WTC11 (cell line): ENCODE data around the gene PPFIBP1. TPM values are rescaled to one million over a fixed set of nuclear protein-coding genes. Genes with fewer than 3 reads are reported as not detected.

Experiments used
- ATAC-seq: fragments of 200-7000 bp; cut with Tn5 transposase; 2 replicates; pipeline ENCODE4 v1.10.0; 2021; ENCODE audit warnings: mild to moderate bottlenecking, moderate library complexity
- CTCF ChIA-PET: fragments of 300-600 bp; sonication (Branson Sonifier 250); formaldehyde crosslinking; loops from one replicate; lab custom pipeline; 2021; ENCODE audit warnings: antibody characterized with exemption; lab: Charles Lee
- POLR2A ChIA-PET: fragments of 350-600 bp; sonication (Branson Sonifier 250); formaldehyde crosslinking; loops from one replicate; lab custom pipeline; 2021; ENCODE audit warnings: antibody characterized with exemption; lab: Charles Lee
- DNase-seq: peaks from one replicate; pipeline ENCODE4 v3.0.0; 2021; ENCODE audit warnings: low spot score
- H3K27ac Mint-ChIP-seq: 2 replicates; pipeline ENCODE4 v1.8.0; 2021; ENCODE audit warnings: mixed read lengths
- H3K27me3 Mint-ChIP-seq: 2 replicates; pipeline ENCODE4 v1.8.0; 2021; ENCODE audit warnings: low read depth, mild to moderate bottlenecking, moderate library complexity, mixed read lengths
- H3K36me3 Mint-ChIP-seq: 2 replicates; pipeline ENCODE4 v1.8.0; 2021; ENCODE audit warnings: mixed read lengths
- H3K4me1 Mint-ChIP-seq: 2 replicates; pipeline ENCODE4 v1.8.0; 2022; ENCODE audit warnings: mixed read lengths
- H3K4me3 Mint-ChIP-seq: 2 replicates; pipeline ENCODE4 v1.8.0; 2021; ENCODE audit warnings: mild to moderate bottlenecking, moderate library complexity, mixed read lengths
- H3K9me3 Mint-ChIP-seq: 2 replicates; pipeline ENCODE4 v1.8.0; 2021; ENCODE audit warnings: mixed read lengths
- AFF4 ChIP-seq: sonication (generic); formaldehyde crosslinking; IDR thresholded peaks from 2 replicates; pipeline ENCODE4 v1.8.1; 2023; ENCODE audit warnings: mild to moderate bottlenecking, missing genetic modification reagents, borderline replicate concordance
- ARID4B ChIP-seq: sonication (generic); formaldehyde crosslinking; IDR thresholded peaks from 2 replicates; pipeline ENCODE4 v1.8.0; 2023; ENCODE audit warnings: missing genetic modification reagents, mild to moderate bottlenecking, borderline replicate concordance
- CDX4 ChIP-seq: fragments of 250-450 bp; sonication (Bioruptor Pico); IDR thresholded peaks from 2 replicates; pipeline ENCODE4 v1.9.0; 2021; ENCODE audit warnings: moderate library complexity, mild to moderate bottlenecking, inconsistent platforms, borderline replicate concordance
- CREB1 ChIP-seq: sonication (generic); formaldehyde crosslinking; IDR thresholded peaks from 2 replicates; pipeline ENCODE4 v1.8.0; 2023; ENCODE audit warnings: mild to moderate bottlenecking, missing genetic modification reagents
- ELF4 ChIP-seq: sonication (generic); formaldehyde crosslinking; IDR thresholded peaks from 2 replicates; pipeline ENCODE4 v1.8.1; 2022; ENCODE audit warnings: low read depth, mild to moderate bottlenecking, moderate library complexity, missing genetic modification reagents
- FOXK1 ChIP-seq: sonication (generic); formaldehyde crosslinking; IDR thresholded peaks from 2 replicates; pipeline ENCODE4 v1.8.0; 2022; ENCODE audit warnings: mild to moderate bottlenecking, moderate library complexity, missing genetic modification reagents
- HMGA2 ChIP-seq: fragments of 250-450 bp; sonication (Bioruptor Pico); IDR thresholded peaks from 2 replicates; pipeline ENCODE4 v1.4.0; 2021; ENCODE audit warnings: mild to moderate bottlenecking, moderate library complexity
- JAZF1 ChIP-seq: fragments of 250-450 bp; sonication (Bioruptor Pico); IDR thresholded peaks from 2 replicates; pipeline ENCODE4 v1.9.0; 2021; ENCODE audit warnings: moderate library complexity, mild to moderate bottlenecking, inconsistent platforms
- MXD4 ChIP-seq: fragments of 250-450 bp; sonication (Bioruptor Pico); IDR thresholded peaks from 2 replicates; pipeline ENCODE4 v1.8.0; 2021; ENCODE audit warnings: mild to moderate bottlenecking, moderate library complexity, borderline replicate concordance
- NR1H2 ChIP-seq: sonication (generic); formaldehyde crosslinking; IDR thresholded peaks from 2 replicates; pipeline ENCODE4 v1.9.0; 2021; ENCODE audit warnings: mild to moderate bottlenecking, moderate library complexity, missing genetic modification reagents
- NR2C2 ChIP-seq: sonication (generic); formaldehyde crosslinking; IDR thresholded peaks from 2 replicates; pipeline ENCODE4 v1.8.0; 2022; ENCODE audit warnings: mild to moderate bottlenecking, missing genetic modification reagents
- NR3C1 ChIP-seq: sonication (generic); formaldehyde crosslinking; conservative IDR thresholded peaks from 2 replicates; pipeline ENCODE4 v1.8.1; 2023; ENCODE audit warnings: low read depth, mild to moderate bottlenecking, missing genetic modification reagents
- SP1 ChIP-seq: sonication (generic); formaldehyde crosslinking; conservative IDR thresholded peaks from 2 replicates; pipeline ENCODE4 v1.8.1; 2022; ENCODE audit warnings: missing genetic modification reagents
- STAT6 ChIP-seq: sonication (generic); formaldehyde crosslinking; conservative IDR thresholded peaks from 2 replicates; pipeline ENCODE4 v1.8.1; 2023; ENCODE audit warnings: mild to moderate bottlenecking, low read depth, missing genetic modification reagents, moderate library complexity
- TEAD4 ChIP-seq: sonication (generic); formaldehyde crosslinking; IDR thresholded peaks from 2 replicates; pipeline ENCODE4 v1.8.0; 2022; ENCODE audit warnings: mild to moderate bottlenecking, missing genetic modification reagents
- USF2 ChIP-seq: sonication (generic); formaldehyde crosslinking; IDR thresholded peaks from 2 replicates; pipeline ENCODE4 v1.8.1; 2023; ENCODE audit warnings: mild to moderate bottlenecking, missing genetic modification reagents, moderate library complexity
- ZNF121 ChIP-seq: sonication (generic); formaldehyde crosslinking; IDR thresholded peaks from 2 replicates; pipeline ENCODE4 v1.8.0; 2023; ENCODE audit warnings: missing genetic modification reagents
- ZNF396 ChIP-seq: fragments of 250-450 bp; sonication (Bioruptor Pico); IDR thresholded peaks from 2 replicates; pipeline ENCODE4 v1.8.0; 2021; ENCODE audit warnings: mild to moderate bottlenecking, moderate library complexity, borderline replicate concordance
- ZNF416 ChIP-seq: fragments of 250-450 bp; sonication (Bioruptor Pico); IDR thresholded peaks from 2 replicates; pipeline ENCODE4 v1.9.0; 2021; ENCODE audit warnings: mild to moderate bottlenecking, inconsistent platforms
- ZNF671 ChIP-seq: fragments of 250-450 bp; sonication (Bioruptor Pico); IDR thresholded peaks from 2 replicates; pipeline ENCODE4 v1.8.0; 2021; ENCODE audit warnings: mild to moderate bottlenecking
- total RNA-seq: library from RNA; stranded (reverse); gene quantifications from 3 replicates; pipeline ENCODE4 v1.2.3, GENCODE V29; 2021

The PPFIBP1 gene
- total RNA-seq, 1 experiment from 2014 or later: 27.7 TPM

- TF ChIP-seq ZNF396 (CRISPR knock-in tag): no peak
- TF ChIP-seq CREB1 (CRISPR knock-in tag): no peak
Observed at GRCh38 chr12:27577688-27578087, 53.7 kb downstream of the PPFIBP1 start (continued).

GRCh38 chr12:27578689-27579372 lies 54.8 kb downstream of the PPFIBP1 start:
- POLR2A ChIA-PET: no interaction called here
- Mint-ChIP-seq H3K27ac (no peak overlapping the region), H3K36me3 (no peaks in the 10 kb centered on the region; the same call in 1 of the 2 replicates), H3K27me3 (no peaks in the 10 kb centered on the region), H3K9me3 (no peaks in the 10 kb centered on the region), H3K4me3 (no peak overlapping the region), H3K4me1 (peaks cover 11% of the 10 kb centered on the region)
- ATAC-seq (no peak), DNase-seq (no peak)
- CTCF ChIA-PET: no interaction called here
- no peak for TF ChIP-seq TEAD4 (CRISPR knock-in tag)
- TF ChIP-seq JAZF1 (CRISPR knock-in tag): no peak
- TF ChIP-seq ZNF416 (CRISPR knock-in tag): no peak
- TF ChIP-seq HMGA2 (CRISPR knock-in tag): no peak
- TF ChIP-seq CDX4 (CRISPR knock-in tag): no peak
- TF ChIP-seq NR3C1: no peak
- TF ChIP-seq NR2C2 (CRISPR knock-in tag): no peak
- TF ChIP-seq NR1H2: no peak
- TF ChIP-seq, all 79 proteins: peak for 0

GRCh38 chr12:27580561-27581330 lies 56.7 kb downstream of the PPFIBP1 start:
- H3K36me3 Mint-ChIP-seq: no peaks in the 10 kb centered on the region; the same call in 1 of the 2 replicates
- TF ChIP-seq STAT6 (CRISPR knock-in tag) (no peak), MXD4 (CRISPR knock-in tag) (no peak), AFF4 (CRISPR knock-in tag) (no peak), ZNF121 (CRISPR knock-in tag) (no peak), TEAD4 (CRISPR knock-in tag) (no peak), ELF4 (CRISPR knock-in tag) (no peak), FOXK1 (no peak), USF2 (CRISPR knock-in tag) (no peak), SP1 (CRISPR knock-in tag) (no peak), ZNF671 (no peak), ARID4B (CRISPR knock-in tag) (no peak)

More at GRCh38 chr12:27580561-27581330, 56.7 kb downstream of the PPFIBP1 start:
- H3K4me3 Mint-ChIP-seq: no peak overlapping the region
- no peaks in the 10 kb centered on the region for H3K9me3 Mint-ChIP-seq
- H3K27me3 Mint-ChIP-seq: no peaks in the 10 kb centered on the region
- ChIA-PET POLR2A (no interaction called here), CTCF (interaction anchor here (0.6 kb wide), 1 partner anchor 146 kb away, joined by 4 read pairs; no protein-coding TSS in a partner anchor)
- DNase-seq: no peak
- no peak overlapping the region for H3K27ac Mint-ChIP-seq
- ATAC-seq: no peak
- H3K4me1 Mint-ChIP-seq: peaks cover 8% of the 10 kb centered on the region
